CD4-positive, alpha-beta memory T cell (primary cell): ENCODE measurements around the gene ARID1B. TPM values are rescaled to one million over a fixed set of nuclear protein-coding genes. Genes with fewer than 3 reads are reported as not detected.

ENCODE experiments used
- CTCF ChIA-PET: fragments of 350-600 bp; sonication (Branson Sonifier 250); formaldehyde crosslinking; loops from one replicate; lab custom pipeline; 2021; ENCODE audit warnings: inconsistent platforms; ENCODE audit not compliant: partially characterized antibody; lab: Charles Lee
- POLR2A ChIA-PET: fragments of 350-600 bp; sonication (Branson Sonifier 250); formaldehyde crosslinking; loops from one replicate; lab custom pipeline; 2021; ENCODE audit not compliant: partially characterized antibody; lab: Charles Lee
- DNase-seq, 5 donors: peaks; one replicate each; pipeline versions ENCODE4 v3.0.0 to v3.0.0-alpha.2; 2020 to 2022; ENCODE audit warnings: mixed read lengths in 1 of 5
- H3K27ac ChIP-seq: one replicate; pipeline ENCODE4 v1.7.0; 2013; ENCODE audit warnings: low read depth, low read length
- H3K27me3 ChIP-seq: 2 replicates; pipeline ENCODE4 v1.7.0; 2013; ENCODE audit warnings: mild to moderate bottlenecking, low read length, moderate library complexity; ENCODE audit not compliant: insufficient read depth
- H3K36me3 ChIP-seq: 2 replicates; pipeline ENCODE4 v1.7.0; 2013; ENCODE audit warnings: mild to moderate bottlenecking, low read length, moderate library complexity; ENCODE audit not compliant: insufficient read depth
- H3K4me1 ChIP-seq: 2 replicates; pipeline ENCODE4 v1.7.0; 2013; ENCODE audit warnings: mild to moderate bottlenecking, low read length, moderate library complexity; ENCODE audit not compliant: insufficient read depth
- H3K4me3 ChIP-seq, 2 donors: one replicate each; pipeline ENCODE4 v1.7.0; 2013; ENCODE audit warnings: low read length in 2 of 2, mild to moderate bottlenecking in 1 of 2
- H3K9me3 ChIP-seq, 2 donors: one replicate each; pipeline ENCODE4 v1.7.0; 2013; ENCODE audit warnings: low read length in 2 of 2, control low read depth in 1 of 2; ENCODE audit not compliant: control insufficient read depth in 1 of 2
- H3K27ac Mint-ChIP-seq, 7 donors: one replicate each; pipeline ENCODE4 v1.8.0; 2020 to 2021; ENCODE audit warnings: mixed read lengths in 7 of 7, mild to moderate bottlenecking in 6 of 7, inconsistent platforms in 3 of 7, moderate library complexity in 3 of 7
- H3K27me3 Mint-ChIP-seq, 2 donors: one replicate each; pipeline ENCODE4 v1.8.0; 2020 to 2021; ENCODE audit warnings: mixed read lengths in 2 of 2
- H3K36me3 Mint-ChIP-seq, 2 donors: one replicate each; pipeline ENCODE4 v1.8.0; 2020 to 2021; ENCODE audit warnings: mixed read lengths in 2 of 2, inconsistent platforms in 1 of 2, mild to moderate bottlenecking in 1 of 2
- H3K4me1 Mint-ChIP-seq, 4 donors: one replicate each; pipeline ENCODE4 v1.8.0; 2020 to 2021; ENCODE audit warnings: mixed read lengths in 4 of 4, mild to moderate bottlenecking in 1 of 4
- H3K4me3 Mint-ChIP-seq, 8 donors: one replicate each; pipeline ENCODE4 v1.8.0; 2020 to 2021; ENCODE audit warnings: mixed read lengths in 8 of 8, mild to moderate bottlenecking in 7 of 8, moderate library complexity in 6 of 8, inconsistent platforms in 3 of 8
- H3K9me3 Mint-ChIP-seq, 8 donors: one replicate each; pipeline ENCODE4 v1.8.0; 2020 to 2021; ENCODE audit warnings: mixed read lengths in 8 of 8, mild to moderate bottlenecking in 5 of 8, inconsistent platforms in 3 of 8, moderate library complexity in 1 of 8
- intact Hi-C: fragments of 100-400 bp; cut with micrococcal nuclease; formaldehyde crosslinking; loops from one replicate; pipeline ENCODE4 v1.15.1; 2023
- polyA plus RNA-seq, 2 donors: library from polyadenylated mRNA; unstranded; fragments of 300-500 nt; fragmentation: Illumina TruSeq; gene quantifications; one replicate each; pipeline ENCODE4 v1.2.3, GENCODE V29; 2021
- total RNA-seq, 2 experiments: library from RNA; stranded (reverse); gene quantifications; one replicate each; pipeline ENCODE4 v1.2.3, GENCODE V29; 2021

The ARID1B gene
- total and polyA plus RNA-seq, 4 experiments from 2014 or later: 5.4 to 131 (median 72.4) TPM

- Histone ChIP-seq H3K9me3 (no peaks in the 10 kb centered on the region), H3K27ac (no peak overlapping the region), H3K27me3 (no peaks in the 10 kb centered on the region), H3K4me3 (no peak overlapping the region), H3K4me1 (peaks cover 25% of the 10 kb centered on the region), H3K36me3 (no peaks in the 10 kb centered on the region)
- Mint-ChIP-seq H3K27me3 (no peaks in the 10 kb centered on the region), H3K9me3 (peaks cover 0 to 2% (median 0%) of the 10 kb centered on the region in 8 donors), H3K36me3 (no peaks in the 10 kb centered on the region), H3K4me3 (peak overlapping the region in 7 of 8 donors; percentile 2 to 83 (median 74)), H3K4me1 (peaks cover 32 to 63% (median 42%) of the 10 kb centered on the region in 4 donors), H3K27ac (peak overlapping the region in 5 of 7 donors; percentile 16 to 79 (median 32))
- ChIA-PET CTCF (no interaction called here), POLR2A (interaction anchor here (1.1 to 1.7 kb wide), 2 partner anchors 9 to 57 kb away, joined by 3 to 7 read pairs; no protein-coding TSS in a partner anchor)
- DNase-seq: peak in 2 of 5 donors; percentile 4 to 42
- intact Hi-C loops: no loop called here
Measured at GRCh38 chr6:156963712-156964700, 186.8 kb downstream of the ARID1B start.

- H3K27me3 Mint-ChIP-seq: no peaks in the 10 kb centered on the region
- H3K36me3 Mint-ChIP-seq: no peaks in the 10 kb centered on the region
- no peaks in the 10 kb centered on the region for H3K9me3 ChIP-seq
- POLR2A ChIA-PET: no interaction called here
- no peak overlapping the region for H3K4me3 ChIP-seq
- H3K27ac ChIP-seq: no peak overlapping the region
- H3K4me1 Mint-ChIP-seq: peaks cover 42 to 73% (median 57%) of the 10 kb centered on the region in 4 donors
- peaks cover 0 to 2% (median 0%) of the 10 kb centered on the region in 8 donors for H3K9me3 Mint-ChIP-seq
- no peak for DNase-seq
- peaks cover 40% of the 10 kb centered on the region for H3K4me1 ChIP-seq
- intact Hi-C loops: no loop called here
- no peaks in the 10 kb centered on the region for H3K36me3 ChIP-seq
- peak overlapping the region in 2 of 8 donors; percentile 3 to 4 for H3K4me3 Mint-ChIP-seq
- H3K27ac Mint-ChIP-seq: no peak overlapping the region
- no peaks in the 10 kb centered on the region for H3K27me3 ChIP-seq
- CTCF ChIA-PET: no interaction called here
Measured at GRCh38 chr6:156967852-156968251, 190.7 kb downstream of the ARID1B start.

GRCh38 chr6:156969233-156969632, 192.1 kb downstream of the ARID1B start:
- H3K27ac ChIP-seq: no peak overlapping the region
- intact Hi-C loops: no loop called here
- Mint-ChIP-seq H3K36me3 (no peaks in the 10 kb centered on the region), H3K9me3 (no peaks in the 10 kb centered on the region), H3K27me3 (no peaks in the 10 kb centered on the region), H3K4me3 (no peak overlapping the region), H3K27ac (no peak overlapping the region), H3K4me1 (peaks cover 42 to 72% (median 57%) of the 10 kb centered on the region in 4 donors)
- POLR2A ChIA-PET: no interaction called here
- H3K27me3 ChIP-seq: no peaks in the 10 kb centered on the region
- H3K36me3 ChIP-seq: no peaks in the 10 kb centered on the region
- H3K4me3 ChIP-seq: no peak overlapping the region
- CTCF ChIA-PET: no interaction called here
- H3K9me3 ChIP-seq: no peaks in the 10 kb centered on the region
- no peak for DNase-seq
- peaks cover 44% of the 10 kb centered on the region for H3K4me1 ChIP-seq

GRCh38 chr6:156970595-156971112, 193.5 kb downstream of the ARID1B start:
- peaks cover 45 to 78% (median 61%) of the 10 kb centered on the region in 4 donors for H3K4me1 Mint-ChIP-seq
- H3K9me3 Mint-ChIP-seq: no peaks in the 10 kb centered on the region
- H3K27me3 Mint-ChIP-seq: no peaks in the 10 kb centered on the region
- no peak overlapping the region for H3K4me3 ChIP-seq
- ChIA-PET CTCF (no interaction called here), POLR2A (no interaction called here)
- intact Hi-C loops: no loop called here
- H3K9me3 ChIP-seq: no peaks in the 10 kb centered on the region
- no peak for DNase-seq
- H3K36me3 Mint-ChIP-seq: no peaks in the 10 kb centered on the region
- H3K27me3 ChIP-seq: no peaks in the 10 kb centered on the region
- no peak overlapping the region for H3K27ac ChIP-seq
- peak overlapping the region in 2 of 7 donors; percentile 5 to 16 for H3K27ac Mint-ChIP-seq
- H3K4me3 Mint-ChIP-seq: peak overlapping the region in 1 of 8 donors; percentile 22
- no peaks in the 10 kb centered on the region for H3K36me3 ChIP-seq
- H3K4me1 ChIP-seq: peaks cover 53% of the 10 kb centered on the region

- peaks cover 49 to 84% (median 66%) of the 10 kb centered on the region in 4 donors for H3K4me1 Mint-ChIP-seq
- ChIA-PET CTCF (no interaction called here), POLR2A (no interaction called here)
- Histone ChIP-seq H3K27me3 (no peaks in the 10 kb centered on the region), H3K4me3 (no peak overlapping the region), H3K9me3 (no peaks in the 10 kb centered on the region), H3K36me3 (no peaks in the 10 kb centered on the region), H3K27ac (no peak overlapping the region), H3K4me1 (peaks cover 59% of the 10 kb centered on the region)
- no peaks in the 10 kb centered on the region for H3K27me3 Mint-ChIP-seq
- no peaks in the 10 kb centered on the region for H3K9me3 Mint-ChIP-seq
- no peak for DNase-seq
- H3K27ac Mint-ChIP-seq: peak overlapping the region in 1 of 7 donors; percentile 5
- intact Hi-C loops: no loop called here
- H3K36me3 Mint-ChIP-seq: no peaks in the 10 kb centered on the region
- H3K4me3 Mint-ChIP-seq: peak overlapping the region in 1 of 8 donors; percentile 22
Measured at GRCh38 chr6:156971153-156971885, 194.1 kb downstream of the ARID1B start.

- H3K9me3 ChIP-seq: no peaks in the 10 kb centered on the region
- POLR2A ChIA-PET: no interaction called here
- H3K4me1 Mint-ChIP-seq: peaks cover 45 to 88% (median 68%) of the 10 kb centered on the region in 4 donors
- no peaks in the 10 kb centered on the region for H3K9me3 Mint-ChIP-seq
- H3K4me1 ChIP-seq: peaks cover 63% of the 10 kb centered on the region
- no peaks in the 10 kb centered on the region for H3K36me3 Mint-ChIP-seq
- H3K27me3 Mint-ChIP-seq: no peaks in the 10 kb centered on the region
- intact Hi-C loops: no loop called here
- no peak overlapping the region for H3K4me3 ChIP-seq
- DNase-seq: no peak
- no peak overlapping the region for H3K27ac ChIP-seq
- no peak overlapping the region for H3K27ac Mint-ChIP-seq
- H3K27me3 ChIP-seq: no peaks in the 10 kb centered on the region
- CTCF ChIA-PET: no interaction called here
- H3K4me3 Mint-ChIP-seq: no peak overlapping the region
- no peaks in the 10 kb centered on the region for H3K36me3 ChIP-seq
Measured at GRCh38 chr6:156972145-156972544, 195.0 kb downstream of the ARID1B start.
